Stimulated activated CD4-positive, alpha-beta T cell treated with anti-CD3 and anti-CD28 coated beads, Interleukin-12 subunit alpha, Interleukin-12 subunit beta, amount 100 ng/mL, for 48 hours (primary cell): ENCODE measurements around the gene ITGB7.

Experiments
- DNase-seq, 3 donors: peaks; one replicate each; pipeline ENCODE4 v3.0.0-alpha.2; 2020; ENCODE audit warnings: low read depth in 2 of 3, low spot score in 1 of 3

Gene ITGB7

GRCh38 chr12:53199700-53200099 is 7.4 kb downstream of the ITGB7 start:
- no peak for DNase-seq

- DNase-seq: no peak
Measured at GRCh38 chr12:53198486-53199110, 8.5 kb downstream of the ITGB7 start.

GRCh38 chr12:53197011-53197640 is 9.9 kb downstream of the ITGB7 start:
- no peak for DNase-seq

GRCh38 chr12:53196486-53196885 is 10.6 kb downstream of the ITGB7 start:
- no peak for DNase-seq

GRCh38 chr12:53195516-53196420 is 11.3 kb downstream of the ITGB7 start:
- DNase-seq: no peak

- DNase-seq: no peak
Measured at GRCh38 chr12:53194973-53195372, 12.1 kb downstream of the ITGB7 start.

- DNase-seq: no peak
Measured at GRCh38 chr12:53193985-53194716, 12.9 kb downstream of the ITGB7 start.

- no peak for DNase-seq
Measured at GRCh38 chr12:53193040-53193439, 14.0 kb downstream of the ITGB7 start.

- DNase-seq: no peak
Measured at GRCh38 chr12:53192531-53193021, 14.5 kb downstream of the ITGB7 start.

- DNase-seq: no peak
Measured at GRCh38 chr12:53191885-53192530, 15.0 kb downstream of the ITGB7 start.

- DNase-seq: no peak
Measured at GRCh38 chr12:53191096-53191884, 15.8 kb downstream of the ITGB7 start.

- DNase-seq: no peak
Measured at GRCh38 chr12:53190108-53190729, 16.8 kb downstream of the ITGB7 start.

GRCh38 chr12:53187145-53187899 is 19.7 kb downstream of the ITGB7 start:
- DNase-seq: no peak

GRCh38 chr12:53186745-53187144 is 20.3 kb downstream of the ITGB7 start:
- no peak for DNase-seq

- DNase-seq: no peak
Measured at GRCh38 chr12:53185582-53186153, 21.4 kb downstream of the ITGB7 start.

- no peak for DNase-seq
Measured at GRCh38 chr12:53184828-53185227, 22.2 kb downstream of the ITGB7 start.

GRCh38 chr12:53182903-53183302 is 24.1 kb downstream of the ITGB7 start:
- DNase-seq: no peak

- no peak for DNase-seq
Measured at GRCh38 chr12:53181935-53182334, 25.1 kb downstream of the ITGB7 start.
